Uterus (tissue), 4 donors: Measurements from ENCODE around the gene COL4A2. TPM values are rescaled to one million over a fixed set of nuclear protein-coding genes. Genes with fewer than 3 reads are reported as not detected.

Experiments used
- DNase-seq, 2 donors: peaks; one replicate each; pipeline ENCODE4 v3.0.0-alpha.2; 2019 to 2020
- H3K27ac ChIP-seq, 2 donors: fragments of 200-600 bp; sonication (generic); 1 replicate in 1 of 2; 2 replicates in 1 of 2; pipeline ENCODE4 v1.5.1; 2016 to 2018
- H3K27me3 ChIP-seq, 2 donors: fragments of 200-600 bp; sonication (generic); one replicate each; pipeline ENCODE4 v1.5.1; 2018 to 2019; ENCODE audit warnings: control low read depth in 1 of 2
- H3K36me3 ChIP-seq, 2 donors: fragments of 200-600 bp; sonication (generic); one replicate each; pipeline ENCODE4 v1.5.1; 2019; ENCODE audit warnings: control low read depth in 1 of 2
- H3K4me1 ChIP-seq, 2 donors: fragments of 200-600 bp; sonication (generic); one replicate each; pipeline ENCODE4 v1.5.1; 2018 to 2019; ENCODE audit warnings: control low read depth in 1 of 2
- H3K4me3 ChIP-seq, 2 donors: fragments of 200-600 bp; sonication (generic); 1 replicate in 1 of 2; 2 replicates in 1 of 2; pipeline ENCODE4 v1.5.1; 2018 to 2019; ENCODE audit warnings: mild to moderate bottlenecking in 1 of 2
- H3K9me3 ChIP-seq, 2 donors: fragments of 200-600 bp; sonication (generic); one replicate each; pipeline ENCODE4 v1.5.1; 2019; ENCODE audit warnings: control low read depth in 1 of 2
- POLR2A ChIP-seq, 2 donors: fragments of 450-650 bp; IDR thresholded peaks; one replicate each; pipeline ENCODE4 v1.6.1; 2016; ENCODE audit warnings: antibody characterized with exemption in 2 of 2, mild to moderate bottlenecking in 1 of 2, moderate library complexity in 1 of 2
- intact Hi-C: fragments of 100-400 bp; cut with DNase I; formaldehyde crosslinking; loops from one replicate; pipeline ENCODE4 v1.15.1; 2023; ENCODE audit warnings: low total_unique reads
- total RNA-seq, 4 donors: library from RNA; depleted of rRNA in 3 of 4; stranded (reverse); fragments of >200 nt in 3 of 4; gene quantifications; one replicate each; pipeline versions ENCODE4 v1.1.0 to v1.2.4, GENCODE V29; 2014 to 2023
- TF ChIP-seq, protein P1 (sequence below), 4 experiments: fragments of 200-600 bp in 2 of 4; fragments of 450-650 bp in 2 of 4; sonication (generic) in 2 of 4; IDR thresholded peaks; one replicate each; pipeline ENCODE4 v1.5.1; 2016 to 2019; ENCODE audit warnings: antibody characterized with exemption in 4 of 4, mild to moderate bottlenecking in 2 of 4, moderate library complexity in 1 of 4
- donor health status: DM: yes; HTN: yes; CAD: no.

Gene COL4A2
- total RNA-seq, 4 donors from 2014 or later = 157 to 606 (median 284) TPM

DNA sequence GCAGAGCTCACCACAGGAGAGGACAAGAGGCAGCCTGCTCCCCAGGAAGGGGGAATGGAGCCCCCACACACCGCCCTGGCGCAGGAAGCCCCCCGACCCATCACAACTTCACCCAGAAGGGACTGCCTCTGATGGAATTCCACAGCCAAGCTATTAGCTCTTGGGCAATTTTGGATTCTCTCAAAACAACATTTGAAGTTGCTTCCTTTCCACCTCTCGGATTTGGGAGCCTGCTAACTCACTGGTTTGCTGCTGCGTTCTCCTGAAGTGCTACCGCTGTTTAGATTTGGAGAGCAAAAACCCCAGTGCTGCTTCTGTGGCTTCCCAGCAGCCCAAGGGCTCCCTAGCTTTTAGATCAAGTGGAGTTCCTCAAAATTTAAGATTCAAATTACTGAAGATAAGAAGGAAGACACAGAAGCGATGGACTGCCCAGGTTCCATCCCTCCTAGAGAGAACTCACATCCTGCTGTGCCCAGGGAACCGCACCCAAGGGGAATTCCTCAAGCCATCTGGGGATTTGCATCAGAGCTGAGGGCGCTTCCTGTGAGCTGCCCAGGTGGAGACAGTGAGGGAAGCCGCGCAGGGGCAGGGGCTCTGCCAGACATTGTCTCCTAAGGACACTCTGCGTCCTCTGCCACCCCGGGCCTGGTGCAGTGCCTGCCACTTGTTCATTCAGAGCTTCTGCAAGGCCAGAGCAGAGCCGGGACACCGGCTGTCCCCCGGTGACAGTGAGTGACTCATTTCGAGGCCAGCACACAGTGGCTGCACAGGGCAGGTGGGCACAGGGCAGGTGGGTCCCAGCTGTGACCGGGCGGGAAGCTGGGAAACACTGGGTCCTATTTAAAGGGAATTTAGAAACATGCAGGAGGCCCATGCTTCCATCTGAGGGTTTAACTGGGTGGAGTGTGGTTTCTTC, 45.7 kb upstream of the COL4A2 start:
- TF ChIP-seq POLR2A (IDR thresholded peaks at IDR 0.05) = no peak
- TF ChIP-seq, protein P1, sequence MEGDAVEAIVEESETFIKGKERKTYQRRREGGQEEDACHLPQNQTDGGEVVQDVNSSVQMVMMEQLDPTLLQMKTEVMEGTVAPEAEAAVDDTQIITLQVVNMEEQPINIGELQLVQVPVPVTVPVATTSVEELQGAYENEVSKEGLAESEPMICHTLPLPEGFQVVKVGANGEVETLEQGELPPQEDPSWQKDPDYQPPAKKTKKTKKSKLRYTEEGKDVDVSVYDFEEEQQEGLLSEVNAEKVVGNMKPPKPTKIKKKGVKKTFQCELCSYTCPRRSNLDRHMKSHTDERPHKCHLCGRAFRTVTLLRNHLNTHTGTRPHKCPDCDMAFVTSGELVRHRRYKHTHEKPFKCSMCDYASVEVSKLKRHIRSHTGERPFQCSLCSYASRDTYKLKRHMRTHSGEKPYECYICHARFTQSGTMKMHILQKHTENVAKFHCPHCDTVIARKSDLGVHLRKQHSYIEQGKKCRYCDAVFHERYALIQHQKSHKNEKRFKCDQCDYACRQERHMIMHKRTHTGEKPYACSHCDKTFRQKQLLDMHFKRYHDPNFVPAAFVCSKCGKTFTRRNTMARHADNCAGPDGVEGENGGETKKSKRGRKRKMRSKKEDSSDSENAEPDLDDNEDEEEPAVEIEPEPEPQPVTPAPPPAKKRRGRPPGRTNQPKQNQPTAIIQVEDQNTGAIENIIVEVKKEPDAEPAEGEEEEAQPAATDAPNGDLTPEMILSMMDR (IDR thresholded peaks at IDR 0.05) = no peak
- intact Hi-C loops = no loop called here
- H3K4me1 ChIP-seq = peaks cover 0 to 15% of the 10 kb centered on the region in 2 donors

DNA sequence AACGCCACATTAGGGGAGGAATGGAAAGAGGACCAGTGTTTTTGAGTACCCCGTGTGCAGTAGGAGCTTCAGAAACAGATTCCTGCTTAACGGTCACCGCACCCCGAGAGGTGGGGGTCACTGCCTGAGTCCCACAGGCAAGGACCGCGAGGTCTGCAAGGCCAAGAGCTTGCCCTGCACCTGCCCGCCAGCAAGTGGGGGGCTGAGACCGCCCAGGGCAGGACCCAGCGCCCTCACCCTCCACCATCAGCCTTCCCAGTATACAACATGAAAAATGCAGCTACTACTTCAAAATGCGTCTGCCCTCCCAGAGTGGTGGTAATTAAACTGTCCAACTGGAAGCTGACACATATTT, 45.0 kb upstream of the COL4A2 start:
- Histone ChIP-seq H3K4me3 (no peak overlapping the region), H3K9me3 (no peaks in the 10 kb centered on the region), H3K27ac (peak overlapping the region; percentile 63 to 64), H3K27me3 (no peaks in the 10 kb centered on the region), H3K4me1 (peaks cover 0 to 13% of the 10 kb centered on the region in 2 donors), H3K36me3 (no peaks in the 10 kb centered on the region)
- TF ChIP-seq POLR2A (IDR thresholded peaks at IDR 0.05) = no peak
- TF ChIP-seq, protein P1 (IDR thresholded peaks at IDR 0.05) = no peak
- intact Hi-C loops = no loop called here
- DNase-seq = no peak

More for the DNA sequence above, 45.7 kb upstream of the COL4A2 start:
- Histone ChIP-seq H3K27me3 (no peaks in the 10 kb centered on the region), H3K4me3 (no peak overlapping the region), H3K36me3 (no peaks in the 10 kb centered on the region), H3K27ac (peak overlapping the region; percentile 63 to 64), H3K9me3 (no peaks in the 10 kb centered on the region)
- no peak for DNase-seq

DNA sequence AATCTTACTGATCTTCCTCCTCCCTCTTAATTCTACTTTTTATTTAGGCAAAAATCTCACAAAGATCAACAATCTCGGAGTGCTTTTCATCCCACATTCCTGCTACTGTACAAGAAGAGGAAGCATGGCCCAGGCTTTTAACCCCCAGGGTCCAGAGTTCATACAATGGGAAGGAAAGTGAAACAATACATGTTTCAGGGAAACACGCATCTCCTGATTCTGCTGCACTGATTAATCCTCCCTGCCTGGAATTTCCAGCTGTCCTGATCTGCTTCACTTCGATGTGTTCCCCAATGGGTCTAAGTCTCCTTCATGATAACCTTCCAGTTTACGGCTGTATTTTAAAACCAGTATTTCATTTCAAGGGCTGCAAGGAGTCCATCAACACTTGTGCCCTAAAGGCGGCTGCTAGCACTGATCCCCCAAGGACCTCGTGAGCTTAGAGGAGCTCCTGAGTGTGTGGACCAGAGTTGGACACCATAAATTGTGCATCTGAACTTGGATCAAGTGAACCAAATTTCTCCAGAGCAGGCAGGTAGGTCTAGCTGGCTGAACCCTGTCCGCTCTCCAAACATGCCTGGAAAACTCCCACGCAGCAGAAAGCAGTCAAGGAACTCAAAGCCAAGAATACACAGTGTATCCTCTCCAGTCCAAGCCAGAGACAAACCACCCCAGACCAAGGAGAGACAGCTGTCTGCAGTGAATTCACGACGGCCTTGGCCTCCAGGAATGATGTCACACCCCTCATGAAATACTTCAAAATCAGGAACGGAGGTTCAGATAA, 44.4 kb upstream of the COL4A2 start:
- intact Hi-C loops = no loop called here
- Histone ChIP-seq H3K9me3 (no peaks in the 10 kb centered on the region), H3K27me3 (no peaks in the 10 kb centered on the region), H3K4me3 (no peak overlapping the region), H3K27ac (peak overlapping the region; percentile 63 to 64), H3K36me3 (no peaks in the 10 kb centered on the region), H3K4me1 (peaks cover 0 to 13% of the 10 kb centered on the region in 2 donors)
- DNase-seq = no peak
- TF ChIP-seq, protein P1 (IDR thresholded peaks at IDR 0.05) = no peak
- TF ChIP-seq POLR2A (IDR thresholded peaks at IDR 0.05) = no peak

DNA sequence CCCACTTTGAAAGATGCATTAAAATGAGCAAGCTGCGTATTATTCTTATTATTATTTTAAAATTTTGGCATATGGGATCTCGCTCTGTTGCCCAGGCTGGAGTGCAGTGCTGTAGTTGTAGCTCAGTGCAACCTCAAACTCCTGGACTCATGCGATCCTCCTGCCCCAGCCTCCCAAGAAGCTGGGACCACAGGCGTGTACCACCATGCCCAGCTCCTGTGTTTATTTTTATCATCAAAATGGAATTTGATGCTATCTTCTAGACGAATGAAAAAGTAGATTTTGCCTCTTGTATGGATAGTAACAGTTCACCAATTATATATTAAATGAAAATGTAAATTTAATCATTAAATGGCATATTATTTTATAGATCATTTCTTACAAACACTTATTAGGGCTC, 43.7 kb upstream of the COL4A2 start:
- DNase-seq = no peak
- H3K4me1 ChIP-seq = peaks cover 0 to 13% of the 10 kb centered on the region in 2 donors
- H3K27ac ChIP-seq = peak overlapping the region; percentile 63 to 64
- no peaks in the 10 kb centered on the region for H3K9me3 ChIP-seq
- no peaks in the 10 kb centered on the region for H3K36me3 ChIP-seq
- intact Hi-C loops = no loop called here
- H3K4me3 ChIP-seq = no peak overlapping the region
- no peak for TF ChIP-seq POLR2A (IDR thresholded peaks at IDR 0.05)
- TF ChIP-seq, protein P1 (IDR thresholded peaks at IDR 0.05) = no peak
- no peaks in the 10 kb centered on the region for H3K27me3 ChIP-seq

DNA sequence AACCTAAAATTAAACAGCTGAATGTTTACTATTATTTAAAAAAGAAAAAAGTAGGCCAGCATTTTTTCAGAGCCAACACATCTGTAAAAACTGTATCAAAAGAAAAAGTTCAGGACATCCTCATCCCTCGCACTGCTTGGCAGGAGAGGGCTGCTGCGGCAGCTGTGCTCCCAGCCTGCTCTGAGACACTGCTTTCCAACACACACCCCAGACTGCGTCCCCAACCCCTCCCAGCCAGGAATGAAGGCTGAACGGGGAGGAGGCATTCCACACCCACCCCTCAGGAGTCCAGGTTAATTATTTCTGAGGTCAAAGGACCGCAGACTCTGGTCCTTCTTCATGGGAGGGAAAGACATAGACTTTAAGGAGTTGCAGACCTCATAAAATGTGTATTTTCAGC, 43.2 kb upstream of the COL4A2 start:
- no peaks in the 10 kb centered on the region for H3K36me3 ChIP-seq
- intact Hi-C loops = no loop called here
- H3K4me1 ChIP-seq = peaks cover 0 to 13% of the 10 kb centered on the region in 2 donors
- no peaks in the 10 kb centered on the region for H3K9me3 ChIP-seq
- DNase-seq = peak; percentile 71 to 79
- no peak for TF ChIP-seq POLR2A (IDR thresholded peaks at IDR 0.05)
- TF ChIP-seq, protein P1 (IDR thresholded peaks at IDR 0.05) = no peak
- H3K27ac ChIP-seq = peak overlapping the region; percentile 63 to 64
- H3K4me3 ChIP-seq = no peak overlapping the region
- no peaks in the 10 kb centered on the region for H3K27me3 ChIP-seq
